Progenitor cell of endocrine pancreas (in vitro differentiated cells): ENCODE results near the gene ADAMTSL1. TPM values are rescaled to one million over a fixed set of nuclear protein-coding genes. Genes with fewer than 3 reads are reported as not detected.

Experiments used
- DNase-seq: peaks from one replicate; pipeline ENCODE4 v3.0.0; 2021; ENCODE audit warnings: low spot score; ENCODE audit not compliant: unreplicated experiment
- H3K27ac Mint-ChIP-seq: 2 replicates; pipeline ENCODE4 v1.8.0; 2021; ENCODE audit warnings: mild to moderate bottlenecking, moderate library complexity, mixed read lengths
- H3K27me3 Mint-ChIP-seq: 2 replicates; pipeline ENCODE4 v1.8.0; 2021; ENCODE audit warnings: mixed read lengths
- H3K36me3 Mint-ChIP-seq: 2 replicates; pipeline ENCODE4 v1.8.0; 2022; ENCODE audit warnings: mixed read lengths; ENCODE audit not compliant: insufficient read depth
- H3K4me1 Mint-ChIP-seq: 2 replicates; pipeline ENCODE4 v1.8.0; 2021; ENCODE audit warnings: low read depth, mixed read lengths
- H3K4me3 Mint-ChIP-seq: 2 replicates; pipeline ENCODE4 v1.8.0; 2021; ENCODE audit warnings: low read depth, mild to moderate bottlenecking, moderate library complexity, mixed read lengths
- H3K9me3 Mint-ChIP-seq: 2 replicates; pipeline ENCODE4 v1.8.0; 2021; ENCODE audit warnings: low read depth, mixed read lengths
- total RNA-seq: library from RNA; stranded (reverse); gene quantifications from 2 replicates; pipeline ENCODE4 v1.2.1, GENCODE V29; 2021
- TF ChIP-seq, protein P1 (sequence below): fragments of 200-600 bp; sonication (generic); IDR thresholded peaks from one replicate; pipeline ENCODE4 v1.5.0; 2021; ENCODE audit warnings: antibody characterized with exemption, mild to moderate bottlenecking; ENCODE audit not compliant: unreplicated experiment

ADAMTSL1 gene
- total RNA-seq, 1 donor from 2014 or later, result 2.1 TPM

DNA sequence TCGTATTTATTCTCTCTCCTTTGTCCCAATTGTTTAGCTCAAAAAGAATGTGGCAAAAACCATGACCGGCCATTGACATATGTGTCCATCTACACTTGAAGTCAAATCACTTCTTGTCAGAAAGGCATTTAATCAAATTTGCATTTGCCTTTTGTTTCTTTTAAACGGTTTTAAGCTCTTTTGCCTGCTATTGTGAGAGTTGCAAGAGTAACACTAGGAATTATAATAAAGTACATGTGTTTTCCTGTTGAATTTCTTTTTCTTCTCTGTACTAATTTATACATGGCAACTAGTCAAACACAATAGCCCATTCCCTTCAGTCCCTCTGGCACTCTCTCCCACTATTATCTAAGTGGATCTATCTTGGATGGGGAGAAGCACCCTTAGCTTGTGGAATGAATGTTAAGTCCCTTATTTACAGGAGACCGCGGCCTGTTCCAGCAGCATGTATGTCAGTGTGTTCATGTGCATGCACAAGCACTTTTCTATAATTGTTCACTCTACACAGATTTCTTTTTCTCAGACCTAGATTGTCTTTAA lies 3.2 kb downstream of the ADAMTSL1 start:
- peaks cover 11% of the 10 kb centered on the region for H3K27me3 Mint-ChIP-seq

DNA sequence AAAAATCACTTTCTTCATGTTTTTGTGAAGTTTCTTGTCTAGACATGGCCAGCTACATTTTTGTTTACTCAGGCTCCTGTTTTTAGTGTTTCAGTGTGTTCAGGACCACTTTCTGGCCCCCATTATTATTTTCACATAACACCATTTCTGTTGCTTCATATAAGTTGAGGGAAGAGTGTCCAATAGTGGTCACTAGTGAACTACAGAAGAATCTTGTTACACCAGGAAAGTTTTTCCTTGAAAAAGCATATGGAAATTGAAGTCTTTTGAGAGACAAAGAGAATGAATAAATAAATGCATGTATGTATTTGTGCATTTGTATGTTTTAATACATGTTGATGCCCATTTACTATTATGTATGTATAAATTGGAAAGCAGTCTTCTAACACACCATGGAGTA lies 3.8 kb downstream of the ADAMTSL1 start:
- Mint-ChIP-seq H3K27me3 (peaks cover 10% of the 10 kb centered on the region), H3K9me3 (no peaks in the 10 kb centered on the region), H3K27ac (no peak overlapping the region), H3K4me3 (no peak overlapping the region), H3K36me3 (no peaks in the 10 kb centered on the region), H3K4me1 (peaks cover 13% of the 10 kb centered on the region)
- no peak for DNase-seq
- TF ChIP-seq, protein P1, sequence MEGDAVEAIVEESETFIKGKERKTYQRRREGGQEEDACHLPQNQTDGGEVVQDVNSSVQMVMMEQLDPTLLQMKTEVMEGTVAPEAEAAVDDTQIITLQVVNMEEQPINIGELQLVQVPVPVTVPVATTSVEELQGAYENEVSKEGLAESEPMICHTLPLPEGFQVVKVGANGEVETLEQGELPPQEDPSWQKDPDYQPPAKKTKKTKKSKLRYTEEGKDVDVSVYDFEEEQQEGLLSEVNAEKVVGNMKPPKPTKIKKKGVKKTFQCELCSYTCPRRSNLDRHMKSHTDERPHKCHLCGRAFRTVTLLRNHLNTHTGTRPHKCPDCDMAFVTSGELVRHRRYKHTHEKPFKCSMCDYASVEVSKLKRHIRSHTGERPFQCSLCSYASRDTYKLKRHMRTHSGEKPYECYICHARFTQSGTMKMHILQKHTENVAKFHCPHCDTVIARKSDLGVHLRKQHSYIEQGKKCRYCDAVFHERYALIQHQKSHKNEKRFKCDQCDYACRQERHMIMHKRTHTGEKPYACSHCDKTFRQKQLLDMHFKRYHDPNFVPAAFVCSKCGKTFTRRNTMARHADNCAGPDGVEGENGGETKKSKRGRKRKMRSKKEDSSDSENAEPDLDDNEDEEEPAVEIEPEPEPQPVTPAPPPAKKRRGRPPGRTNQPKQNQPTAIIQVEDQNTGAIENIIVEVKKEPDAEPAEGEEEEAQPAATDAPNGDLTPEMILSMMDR, result no peak

More for the DNA sequence above, 3.2 kb downstream of the ADAMTSL1 start:
- Mint-ChIP-seq H3K9me3 (no peaks in the 10 kb centered on the region), H3K4me3 (no peak overlapping the region), H3K36me3 (no peaks in the 10 kb centered on the region), H3K4me1 (peaks cover 13% of the 10 kb centered on the region), H3K27ac (no peak overlapping the region)
- DNase-seq, result no peak
- TF ChIP-seq, protein P1, result no peak

GRCh38 chr9:18478501-18479361 lies 4.8 kb downstream of the ADAMTSL1 start:
- Mint-ChIP-seq H3K36me3 (no peaks in the 10 kb centered on the region), H3K27me3 (peaks cover under 1% of the 10 kb centered on the region), H3K4me1 (peaks cover 11% of the 10 kb centered on the region), H3K27ac (no peak overlapping the region), H3K9me3 (no peaks in the 10 kb centered on the region), H3K4me3 (no peak overlapping the region)
- TF ChIP-seq, protein P1, result no peak
- DNase-seq, result no peak

DNA sequence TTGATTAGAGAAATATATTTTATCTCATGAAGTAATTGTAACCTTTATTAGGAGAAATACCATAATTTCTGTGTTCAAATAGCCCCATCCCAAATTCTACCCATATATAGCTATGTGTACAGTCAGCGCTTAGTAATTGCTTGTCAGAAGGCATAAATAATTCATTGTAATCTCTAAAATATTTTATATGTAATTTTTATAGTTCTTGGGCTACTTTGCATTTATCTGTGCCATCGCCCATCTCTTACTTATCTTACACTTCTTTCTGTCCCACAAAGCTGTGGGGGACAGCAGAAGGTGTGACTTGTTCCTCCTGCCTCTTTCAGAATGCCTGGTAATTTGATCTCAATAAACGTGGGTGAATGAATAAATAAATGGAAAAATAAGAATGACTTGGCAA lies 5.5 kb downstream of the ADAMTSL1 start:
- TF ChIP-seq, protein P1, result no peak
- H3K4me1 Mint-ChIP-seq, result peaks cover 7% of the 10 kb centered on the region
- DNase-seq, result no peak
- H3K36me3 Mint-ChIP-seq, result no peaks in the 10 kb centered on the region
- H3K27me3 Mint-ChIP-seq, result no peaks in the 10 kb centered on the region
- H3K27ac Mint-ChIP-seq, result no peak overlapping the region
- H3K4me3 Mint-ChIP-seq, result no peak overlapping the region
- H3K9me3 Mint-ChIP-seq, result no peaks in the 10 kb centered on the region

DNA sequence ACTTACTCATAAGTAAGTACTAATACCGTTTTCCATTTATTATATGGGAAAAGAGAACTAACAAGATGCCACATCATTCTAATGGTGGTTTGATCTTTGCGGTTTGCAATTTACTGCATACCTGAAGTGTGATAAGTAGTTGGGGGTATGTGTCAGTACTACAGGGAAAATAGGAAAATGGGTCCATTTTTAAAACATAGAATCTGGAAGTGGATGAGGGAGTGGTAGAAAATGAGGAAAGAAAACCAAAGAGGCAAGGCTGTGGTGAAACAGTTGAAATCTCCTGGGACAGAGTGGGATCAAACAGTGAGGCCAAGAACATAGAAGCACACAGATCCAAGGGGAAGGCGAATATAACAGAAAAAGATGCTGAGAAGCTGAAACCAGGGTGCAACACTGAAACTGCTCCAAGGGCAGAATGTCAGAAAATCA lies 6.7 kb downstream of the ADAMTSL1 start:
- no peak for DNase-seq
- TF ChIP-seq, protein P1, result no peak
- H3K36me3 Mint-ChIP-seq, result no peaks in the 10 kb centered on the region
- H3K9me3 Mint-ChIP-seq, result no peaks in the 10 kb centered on the region
- H3K4me1 Mint-ChIP-seq, result no peaks in the 10 kb centered on the region
- H3K4me3 Mint-ChIP-seq, result no peak overlapping the region
- H3K27ac Mint-ChIP-seq, result no peak overlapping the region
- no peaks in the 10 kb centered on the region for H3K27me3 Mint-ChIP-seq
